B cell (primary cell): Measurements from ENCODE around the gene TAMALIN. TPM values are rescaled to one million over a fixed set of nuclear protein-coding genes. Genes with fewer than 3 reads are reported as not detected.

Experiments
- ATAC-seq: fragments of 200-7000 bp; cut with Tn5 transposase; one replicate; pipeline ENCODE4 v1.10.0; 2021; ENCODE audit warnings: low read depth, mild to moderate bottlenecking, moderate number of reproducible peaks, moderate library complexity
- CTCF ChIA-PET: fragments of 350-600 bp; sonication (Branson Sonifier 250); formaldehyde crosslinking; loops from one replicate; lab custom pipeline; 2021; ENCODE audit warnings: antibody characterized with exemption, inconsistent platforms; lab: Charles Lee
- POLR2A ChIA-PET: fragments of 350-600 bp; sonication (Branson Sonifier 250); formaldehyde crosslinking; loops from one replicate; lab custom pipeline; 2021; ENCODE audit warnings: antibody characterized with exemption; lab: Charles Lee
- DNase-seq: peaks from one replicate; pipeline ENCODE4 v3.0.0; 2013
- H2AFZ ChIP-seq: 2 replicates; pipeline ENCODE4 v1.6.1; 2012; ENCODE audit warnings: mild to moderate bottlenecking, low read depth, low read length; ENCODE audit not compliant: insufficient read depth, poor library complexity, severe bottlenecking
- H3K27ac ChIP-seq, 2 donors: 1 replicate in 1 of 2; 2 replicates in 1 of 2; pipeline ENCODE4 v1.5.1; 2012 to 2013; ENCODE audit warnings: low read length in 2 of 2, mild to moderate bottlenecking in 2 of 2, moderate library complexity in 1 of 2
- H3K27me3 ChIP-seq, 4 experiments: fragments of 200-600 bp in 1 of 4; sonication (generic) in 1 of 4; replicated peaks in 1 of 4; 1 replicate in 2 of 4; 2 replicates in 2 of 4; pipeline versions ENCODE4 v1.6.1 to v1.7.0; 2013 to 2016; ENCODE audit warnings: low read length in 3 of 4, mild to moderate bottlenecking in 2 of 4, mixed read lengths in 1 of 4, moderate library complexity in 1 of 4; ENCODE audit not compliant: insufficient read depth in 4 of 4, control insufficient read depth in 3 of 4; ENCODE audit errors: control extremely low read depth in 1 of 4
- H3K36me3 ChIP-seq, 2 experiments: replicated peaks in 1 of 2; 1 replicate in 1 of 2; 2 replicates in 1 of 2; pipeline versions ENCODE4 v1.6.1 to v1.7.1; 2013; ENCODE audit warnings: low read length in 1 of 2; ENCODE audit not compliant: insufficient read depth in 2 of 2, control insufficient read depth in 1 of 2; ENCODE audit errors: control extremely low read depth in 1 of 2, extremely low read depth in 1 of 2
- H3K4me1 ChIP-seq, 2 donors: fragments of 200-600 bp in 1 of 2; sonication (generic) in 1 of 2; 1 replicate in 1 of 2; 2 replicates in 1 of 2; pipeline versions ENCODE4 v1.5.1 to v1.6.1; 2013 to 2017; ENCODE audit warnings: low read length in 2 of 2; ENCODE audit not compliant: control insufficient read depth in 2 of 2, insufficient read depth in 2 of 2
- H3K4me2 ChIP-seq: replicated peaks from 2 replicates; pipeline ENCODE3; 2012; ENCODE audit warnings: mild to moderate bottlenecking, low read depth, low read length; ENCODE audit not compliant: poor library complexity, severe bottlenecking
- H3K4me3 ChIP-seq, 5 experiments: fragments of 200-600 bp in 1 of 5; sonication (generic) in 1 of 5; 1 replicate in 3 of 5; 2 replicates in 2 of 5; pipeline versions ENCODE4 v1.5.1 to v1.7.0; 2011 to 2016; ENCODE audit warnings: low read length in 4 of 5, mild to moderate bottlenecking in 4 of 5, low read depth in 2 of 5, control low read depth in 1 of 5, moderate library complexity in 1 of 5; ENCODE audit not compliant: insufficient read depth in 1 of 5; ENCODE audit errors: control extremely low read depth in 1 of 5, extremely low read depth in 1 of 5
- H3K79me2 ChIP-seq: fragments of 200-600 bp; sonication (generic); one replicate; pipeline ENCODE4 v1.6.0; 2016; ENCODE audit warnings: low read length; ENCODE audit not compliant: control insufficient read depth, insufficient read depth
- H3K9ac ChIP-seq: fragments of 200-600 bp; sonication (generic); 2 replicates; pipeline ENCODE4 v1.6.1; 2017; ENCODE audit warnings: mild to moderate bottlenecking, low read length, moderate library complexity
- H3K9me3 ChIP-seq, 3 donors: one replicate each; pipeline versions ENCODE4 v1.6.1 to v1.7.1; 2013; ENCODE audit warnings: low read length in 2 of 3; ENCODE audit not compliant: control insufficient read depth in 2 of 3, insufficient read depth in 1 of 3; ENCODE audit errors: control extremely low read depth in 1 of 3
- H4K20me1 ChIP-seq: 2 replicates; pipeline ENCODE4 v1.6.0; 2012; ENCODE audit warnings: mild to moderate bottlenecking, low read length; ENCODE audit not compliant: insufficient read depth, control insufficient read depth, poor library complexity, severe bottlenecking
- H3K27ac Mint-ChIP-seq: one replicate; pipeline ENCODE4 v1.8.0; 2021; ENCODE audit warnings: mixed read lengths
- H3K27me3 Mint-ChIP-seq: one replicate; pipeline ENCODE4 v1.8.0; 2021; ENCODE audit warnings: mixed read lengths
- H3K4me1 Mint-ChIP-seq: one replicate; pipeline ENCODE4 v1.8.0; 2021; ENCODE audit warnings: mixed read lengths
- H3K4me3 Mint-ChIP-seq: one replicate; pipeline ENCODE4 v1.8.0; 2021; ENCODE audit warnings: mixed read lengths
- H3K9me3 Mint-ChIP-seq: one replicate; pipeline ENCODE4 v1.8.0; 2022; ENCODE audit warnings: mixed read lengths; ENCODE audit not compliant: insufficient read depth
- CTCF ChIP-seq: fragments of 200-600 bp; IDR thresholded peaks from one replicate; pipeline ENCODE4 v1.8.0; 2022; ENCODE audit warnings: antibody characterized with exemption, mild to moderate bottlenecking
- EZH2 ChIP-seq: IDR thresholded peaks from 2 replicates; pipeline ENCODE4 v1.6.1; 2012; ENCODE audit warnings: borderline replicate concordance, low read depth, mild to moderate bottlenecking, moderate library complexity, low read length; ENCODE audit not compliant: insufficient read depth, poor library complexity, severe bottlenecking
- whole genome bisulfite sequencing: methylation state at CpG from one replicate; pipeline ENCODE4 v1.1.5; 2013; ENCODE audit warnings: missing lambda C conversion rate; ENCODE audit not compliant: insufficient coverage; 5-methylcytosine and 5-hydroxymethylcytosine counted together
- intact Hi-C: fragments of 100-400 bp; cut with micrococcal nuclease; formaldehyde crosslinking; loops from one replicate; pipeline ENCODE4 v1.10.0; 2022
- polyA plus RNA-seq: library from polyadenylated mRNA; depleted of rRNA; stranded (reverse); fragments of >200 nt; gene quantifications from 2 replicates; pipeline ENCODE4 v1.2.3, GENCODE V29; 2012
- total RNA-seq, 2 donors: library from RNA; stranded (reverse); fragments of 120-200 nt in 1 of 2; gene quantifications; 1 replicate in 1 of 2; 2 replicates in 1 of 2; pipeline versions ENCODE4 v1.2.3 to v1.2.4, GENCODE V29; 2013 to 2022

TAMALIN gene
- total and polyA plus RNA-seq, 2 donors (not counting 1 experiment from before 2014, with no cell fraction given), result 139 to 151 TPM

DNA sequence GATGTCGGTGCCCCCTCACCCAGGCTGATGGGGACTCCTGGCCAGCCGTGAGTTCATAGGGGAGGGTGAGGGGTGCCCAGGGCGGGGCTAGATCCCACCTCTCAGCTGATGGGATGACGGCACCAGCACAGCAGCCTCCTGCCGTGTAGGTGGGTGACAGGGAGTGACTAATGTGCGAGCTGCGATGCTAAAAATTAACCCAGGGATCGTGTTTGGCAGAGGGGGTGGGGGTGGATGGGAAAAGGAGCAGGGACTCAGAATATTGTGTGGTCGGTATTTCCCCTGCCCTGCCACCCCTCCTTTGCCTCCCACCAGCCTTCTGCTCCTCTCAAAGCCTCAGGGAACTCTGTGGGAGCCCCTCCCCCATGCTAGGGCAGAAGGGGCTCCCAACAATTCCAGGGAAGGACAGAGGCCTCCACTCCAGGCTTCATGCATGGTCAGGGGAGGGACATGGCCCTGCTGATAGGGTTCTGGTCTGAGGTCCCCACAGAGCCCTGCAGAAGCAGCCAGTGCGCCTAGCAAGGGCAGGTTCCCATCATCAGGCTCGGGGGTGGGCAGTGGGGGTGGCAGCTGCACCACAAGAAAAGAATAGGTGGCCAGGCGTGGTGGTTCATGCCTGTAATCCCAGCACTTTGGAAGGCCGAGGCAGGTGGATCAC, 12.5 kb downstream of the TAMALIN start:
- peaks cover 44% of the 10 kb centered on the region for H3K4me1 Mint-ChIP-seq
- no peaks in the 10 kb centered on the region for H3K27me3 Mint-ChIP-seq
- no peak overlapping the region for H3K27ac ChIP-seq
- intact Hi-C loops, result no loop called here
- H3K9me3 ChIP-seq, result no peaks in the 10 kb centered on the region
- ATAC-seq (no peak), DNase-seq (no peak)
- H4K20me1 ChIP-seq, result no peaks in the 10 kb centered on the region
- ChIA-PET CTCF (interaction anchor here (0.6 to 32.6 kb wide), 11 partner anchors 8 to 1426 kb away, joined by 3 to 1315 read pairs (median 4); partner anchors contain the start of genes ATG101, SMIM41 and TAMALIN), POLR2A (interaction anchor here (0.7 to 4.8 kb wide), 5 partner anchors 9 to 1568 kb away, joined by 4 to 28 read pairs (median 7); partner anchors contain the start of genes NR4A1 and TAMALIN)
- no peak overlapping the region for H3K4me3 ChIP-seq
- WGBS, result 98% methylated on average over 11 of the region's 13 CpGs
- H3K27ac Mint-ChIP-seq, result peak overlapping the region; percentile 46
- TF ChIP-seq EZH2 (no peak), CTCF (no peak)
- peaks cover 20 to 34% of the 10 kb centered on the region in 2 donors for H3K4me1 ChIP-seq
- H2AFZ ChIP-seq, result no peak overlapping the region
- no peak overlapping the region for H3K4me3 Mint-ChIP-seq
- H3K9ac ChIP-seq, result no peak overlapping the region
- no peaks in the 10 kb centered on the region for H3K9me3 Mint-ChIP-seq
- no peak overlapping the region for H3K4me2 ChIP-seq
- no peaks in the 10 kb centered on the region for H3K79me2 ChIP-seq
- peaks cover 0 to 9% of the 10 kb centered on the region in 2 experiments for H3K36me3 ChIP-seq
- no peaks in the 10 kb centered on the region for H3K27me3 ChIP-seq
